Naive thymus-derived CD8-positive, alpha-beta T cell (primary cell): Measurements from ENCODE around the gene FN3KRP. TPM values are rescaled to one million over a fixed set of nuclear protein-coding genes. Genes with fewer than 3 reads are reported as not detected.

ENCODE experiments used
- microRNA-seq: library from miRNA; unstranded; fragments of <30 nt; microRNA quantifications from one replicate; pipeline ENCODE4 v1.2.0, GENCODE V29; 2022; ENCODE audit warnings: borderline microRNAs expressed
- polyA plus RNA-seq, 3 donors: library from polyadenylated mRNA; unstranded; fragments of 300-500 nt; fragmentation: Illumina TruSeq; gene quantifications; one replicate each; pipeline ENCODE4 v1.2.3, GENCODE V29; 2021
- total RNA-seq, 8 experiments: library from RNA in 2 of 8; stranded (reverse) in 2 of 8; gene quantifications; one replicate each; pipeline ENCODE4 v1.2.3 and lab custom pipeline; 2021 to 2026

The FN3KRP gene
- total and polyA plus RNA-seq, 5 experiments from 2014 or later: 28.6 to 46.2 (median 42.8) TPM

Small RNA genes lying within 50 kb of the gene (microRNA-seq; reads per million reads assigned to microRNA genes)
- gene MIR4525: 1.4 reads per million

Other genes with a start within 250 kb of the FN3KRP start
- gene FOXK2, start 197.0 kb upstream of the FN3KRP start, total RNA-seq: 10 to 100 TPM; 54.6 to 58.4 TPM
- gene FOXK2, start 197.0 kb upstream of the FN3KRP start, polyA plus RNA-seq: 1 to 10 TPM; 3.2 to 5.7 (median 4.3) TPM
- gene WDR45B, start 68.3 kb upstream of the FN3KRP start, total RNA-seq: 10 to 100 TPM; 68.6 to 75.0 TPM
- 10 to 100 TPM; 22.5 to 32.6 (median 27.9) TPM for gene WDR45B, start 68.3 kb upstream of the FN3KRP start, polyA plus RNA-seq
- 1 to 10 TPM; 5.0 to 6.1 TPM for gene RAB40B, start 18.0 kb upstream of the FN3KRP start, total RNA-seq
- gene RAB40B, start 18.0 kb upstream of the FN3KRP start, polyA plus RNA-seq: 1 to 10 TPM; 1.4 to 2.7 (median 1.7) TPM
- 10 to 100 TPM; 10.3 to 12.7 TPM for gene FN3K, start 18.9 kb downstream of the FN3KRP start, total RNA-seq
- gene FN3K, start 18.9 kb downstream of the FN3KRP start, polyA plus RNA-seq: under 1 TPM; 0.40 to 0.88 (median 0.43) TPM
- 100 to 1,000 TPM; 155 to 170 TPM for gene TBCD, start 35.4 kb downstream of the FN3KRP start, total RNA-seq
- gene TBCD, start 35.4 kb downstream of the FN3KRP start, polyA plus RNA-seq: 10 to 100 TPM; 41.2 to 91.9 (median 53.9) TPM
- gene ZNF750, start 123.3 kb downstream of the FN3KRP start, total RNA-seq: not detected
- gene ZNF750, start 123.3 kb downstream of the FN3KRP start, polyA plus RNA-seq: not detected